Measurements from ENCODE around the gene NUP188. TPM values are rescaled to one million over a fixed set of nuclear protein-coding genes. Genes with fewer than 3 reads are reported as not detected.
A peak's percentile ranks its signal among the peaks of the same experiment; 100 is the strongest.
"Not testable (repeated sequence)": the region's sequence is repeated elsewhere in the genome, so short reads cannot be mapped to it uniquely, and the experiment has no call there.

Gene NUP188
- total RNA-seq, 1 donor from 2014 or later: 16.0 TPM

DNA sequence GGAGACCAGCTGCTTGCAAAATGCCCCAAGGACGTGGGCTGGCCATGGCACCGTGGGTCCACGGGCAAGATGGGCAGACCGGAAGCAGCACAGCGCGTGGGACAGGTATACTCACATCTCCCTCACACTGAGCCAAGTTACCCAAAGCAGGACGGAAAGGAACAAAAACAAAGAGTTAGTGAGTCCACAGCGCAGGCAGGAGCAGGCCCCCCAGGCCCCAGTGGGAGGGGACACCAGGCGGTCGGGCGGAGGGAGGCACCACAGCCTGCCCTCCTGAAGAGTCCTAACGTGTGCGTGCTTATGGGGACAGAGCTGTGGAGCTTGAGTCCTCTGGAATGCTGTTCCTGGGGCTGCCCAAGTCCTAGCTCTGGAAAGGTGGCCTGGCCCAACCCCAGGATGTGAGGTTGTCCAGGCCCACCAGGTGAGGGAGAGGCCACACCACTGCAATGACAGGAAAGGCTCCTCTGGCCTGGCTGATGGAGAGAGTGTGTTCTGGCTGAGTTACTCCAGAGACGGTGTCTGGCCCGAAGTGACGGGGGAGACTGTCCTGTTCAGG, 65.5 kb downstream of the NUP188 start:
- DNase-seq (ENCODE audit: missing footprints): no peak
- intact Hi-C loops (cut with DNase I): no loop called here
- ATAC-seq: no peak

DNA sequence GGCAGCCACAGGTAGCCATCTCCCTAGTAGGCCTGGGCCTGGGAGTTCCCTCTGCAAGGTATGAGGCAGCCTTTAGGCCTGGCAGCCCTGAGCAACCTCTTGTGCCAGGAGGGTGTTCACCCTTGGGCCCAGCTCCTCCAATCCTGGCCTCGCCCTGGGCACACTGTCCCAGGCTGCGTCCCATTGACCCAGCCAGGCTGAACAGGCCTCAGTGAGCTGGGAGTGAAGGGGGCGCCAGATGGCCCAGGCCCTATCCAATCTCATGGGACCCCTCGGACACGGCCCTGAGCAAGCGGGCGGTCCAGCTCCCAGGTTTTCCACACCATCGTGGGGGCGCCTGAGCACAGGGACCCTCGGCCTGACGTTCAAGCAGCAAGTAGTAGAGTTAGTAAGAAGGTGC, 66.2 kb downstream of the NUP188 start:
- intact Hi-C loops (cut with DNase I): no loop called here
- DNase-seq (ENCODE audit: missing footprints) (no peak), ATAC-seq (no peak)

DNA sequence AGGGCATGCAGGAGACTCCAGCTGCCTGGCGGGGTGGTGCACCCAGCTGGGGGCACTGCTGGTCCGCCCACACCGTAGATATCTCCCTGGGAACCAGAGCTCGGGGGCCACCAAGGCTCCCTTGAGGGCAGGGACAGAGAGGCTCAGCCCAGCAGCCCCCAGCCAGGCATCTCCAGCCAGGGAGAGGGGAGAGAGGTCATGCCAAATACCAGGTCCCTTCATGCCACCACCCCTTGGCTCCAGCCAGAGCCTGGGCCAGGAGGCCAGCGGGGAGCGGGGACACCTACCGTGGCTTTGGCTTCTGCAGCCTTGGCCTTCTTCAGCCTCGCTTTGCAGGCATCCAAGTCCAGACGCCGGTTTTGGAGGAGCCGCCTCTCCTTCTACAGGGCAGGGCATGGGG, 66.6 kb downstream of the NUP188 start:
- ATAC-seq: no peak
- no peak for DNase-seq (ENCODE audit: missing footprints)
- intact Hi-C loops (cut with DNase I): no loop called here

DNA sequence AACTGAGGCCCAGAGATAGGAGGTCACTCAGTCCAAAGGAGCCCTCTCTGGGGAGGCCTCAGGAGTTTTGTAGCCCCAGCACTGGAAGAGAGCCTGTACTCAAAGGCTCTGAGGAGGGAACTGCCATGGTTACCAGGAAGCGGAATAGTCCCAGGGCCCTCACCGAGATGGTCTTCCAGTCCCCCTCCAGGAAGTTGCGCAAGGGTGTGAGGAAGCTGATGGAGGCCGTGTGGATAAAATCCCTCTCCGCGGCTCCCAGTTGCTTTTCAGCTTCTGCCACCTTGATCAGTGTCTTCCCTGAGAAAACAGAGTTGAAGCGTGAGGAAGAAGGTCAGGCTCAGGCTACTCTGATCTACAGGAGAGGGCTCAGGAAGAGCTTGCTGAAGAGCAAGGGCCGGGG, 67.1 kb downstream of the NUP188 start:
- DNase-seq (ENCODE audit: missing footprints): no peak
- ATAC-seq: no peak
- intact Hi-C loops (cut with DNase I): no loop called here

DNA sequence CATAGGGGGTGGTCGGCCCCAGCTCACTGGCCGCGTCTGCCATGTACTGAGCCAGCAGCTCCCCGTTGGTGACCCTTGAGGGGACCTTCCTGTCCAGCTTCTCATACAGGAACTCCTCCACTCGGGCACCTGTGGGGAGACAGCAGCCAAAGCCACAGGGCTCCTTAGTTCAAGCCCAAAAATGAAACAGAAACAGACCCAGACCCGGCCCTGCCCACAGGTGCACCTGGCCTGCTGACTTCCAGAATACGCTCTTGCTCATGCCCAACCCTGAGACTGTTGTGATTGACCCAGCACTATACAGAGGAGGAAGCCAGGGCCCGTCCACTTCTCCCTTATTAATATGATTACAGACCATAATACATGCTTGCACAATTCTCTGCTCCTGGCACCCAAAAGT, 73.6 kb downstream of the NUP188 start:
- ATAC-seq (no peak), DNase-seq (ENCODE audit: missing footprints) (no peak)
- intact Hi-C loops (cut with DNase I): no loop called here

DNA sequence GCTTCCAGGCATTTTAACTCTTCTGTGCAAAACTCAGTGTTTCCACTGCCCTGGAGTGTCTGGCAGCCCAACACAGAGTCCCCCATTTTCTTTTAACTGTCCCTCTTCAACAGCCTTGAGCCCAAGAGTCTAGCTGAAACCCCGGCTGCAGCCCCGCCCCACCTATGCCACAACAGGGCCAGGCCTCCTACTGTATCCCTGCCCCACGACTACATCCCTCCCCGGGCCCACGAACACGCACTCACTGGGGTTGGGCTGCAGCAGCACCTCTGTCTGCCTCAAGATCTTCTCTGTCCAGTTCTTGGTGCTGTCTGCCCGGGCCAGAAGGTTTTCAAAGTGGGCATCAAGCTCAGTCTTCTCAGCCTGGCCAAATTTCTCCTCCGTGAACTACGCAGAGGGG, 74.5 kb downstream of the NUP188 start:
- ATAC-seq: no peak
- no peak for DNase-seq (ENCODE audit: missing footprints)
- intact Hi-C loops (cut with DNase I): no loop called here

DNA sequence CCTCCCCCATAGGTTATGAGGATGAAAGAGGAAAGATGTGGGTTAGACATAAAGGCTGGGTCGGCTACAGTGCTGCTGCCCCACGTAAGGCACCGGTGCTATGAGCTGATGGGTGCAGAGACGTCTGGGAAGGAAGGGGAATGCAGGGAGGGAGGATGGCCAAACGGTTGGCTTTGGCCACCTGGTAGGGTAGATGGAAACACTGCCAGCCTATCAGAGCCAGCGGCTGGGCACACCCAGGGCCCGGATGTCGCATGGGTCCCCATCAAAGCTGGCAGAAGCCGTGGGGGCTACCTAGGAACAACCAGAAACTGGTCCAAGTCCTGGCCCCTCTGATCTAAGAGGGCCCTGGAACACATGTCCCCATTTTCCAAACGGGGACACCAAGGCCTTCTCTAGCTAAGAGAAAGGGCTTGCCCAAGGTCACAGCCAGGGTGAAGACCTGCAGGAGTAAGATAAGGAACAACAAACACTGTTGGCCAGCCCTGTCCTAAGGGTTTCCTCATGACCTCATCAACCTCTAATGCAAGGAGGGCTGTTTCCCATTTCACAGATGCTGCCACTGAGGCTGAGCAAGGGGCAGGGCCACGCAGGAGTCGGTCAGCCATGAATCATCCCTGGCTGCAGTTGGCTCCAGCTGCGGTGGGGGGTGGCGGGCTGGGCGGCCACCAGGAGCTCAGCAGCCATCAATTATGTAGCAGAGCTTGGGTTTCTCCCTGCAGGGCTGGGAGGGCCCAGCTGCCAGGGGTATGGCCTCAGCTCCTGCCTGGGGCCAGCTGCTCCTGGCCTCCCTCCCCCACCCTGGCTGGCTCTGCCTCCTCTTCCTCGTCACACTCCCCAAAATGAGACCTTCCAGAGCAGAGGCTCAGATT, 75.8 kb downstream of the NUP188 start:
- intact Hi-C loops (cut with DNase I): no loop called here
- DNase-seq (ENCODE audit: missing footprints): no peak
- peak; percentile 3 for ATAC-seq

DNA sequence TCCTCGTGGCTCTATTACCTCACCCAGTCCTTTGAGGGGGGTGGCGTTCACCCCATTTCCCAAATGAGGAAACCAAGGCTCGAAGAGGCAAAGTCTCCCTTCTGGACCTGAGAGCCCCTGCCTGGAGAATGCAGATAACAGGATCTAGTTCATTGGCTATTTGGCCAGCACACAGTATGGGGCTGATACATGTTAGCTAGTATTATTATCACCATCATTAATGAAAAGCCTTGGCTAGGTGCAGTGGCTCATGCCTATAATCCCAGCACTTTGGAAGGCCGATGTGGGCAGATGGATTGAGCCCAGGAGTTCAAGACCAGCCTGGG, 76.4 kb downstream of the NUP188 start:
- no peak for DNase-seq (ENCODE audit: missing footprints)
- ATAC-seq: no peak
- intact Hi-C loops (cut with DNase I): no loop called here

DNA sequence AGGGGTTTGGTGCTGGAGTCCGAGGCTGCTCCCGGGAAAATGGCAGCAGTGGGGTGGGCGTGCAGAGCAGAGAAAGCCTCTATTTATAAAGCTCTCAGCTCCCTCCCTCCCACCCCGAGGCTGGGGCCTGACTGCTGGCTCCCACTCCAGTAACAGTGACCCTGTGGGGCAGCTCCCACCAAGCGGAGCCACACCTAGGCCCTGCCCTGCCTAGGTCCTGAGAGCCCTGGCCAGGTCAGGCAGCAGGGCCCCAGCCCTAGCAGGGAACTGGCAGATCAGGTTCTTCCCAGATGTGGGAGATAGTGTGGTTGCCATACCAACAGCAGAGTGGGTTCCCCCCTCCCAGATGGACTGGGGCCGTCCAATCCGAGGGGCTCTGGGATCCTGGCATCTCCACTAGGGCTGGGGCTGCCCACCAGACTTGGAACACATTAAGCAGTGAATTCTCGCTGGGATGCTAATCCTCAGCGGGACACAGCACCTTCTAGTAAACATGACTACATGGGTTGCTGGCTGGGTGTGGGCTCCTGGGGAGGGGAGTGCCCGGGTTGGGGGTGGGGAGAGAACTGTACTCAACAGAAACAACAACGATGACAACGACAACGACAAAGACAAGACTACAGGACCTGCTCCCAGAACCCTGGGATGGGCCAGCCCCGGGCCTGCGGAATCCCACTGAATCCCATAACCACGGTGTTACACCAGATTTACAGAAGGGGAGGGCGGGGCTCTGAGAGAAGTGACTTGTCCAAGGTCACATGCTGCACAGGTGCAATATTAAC, 79.1 kb downstream of the NUP188 start:
- no peak for DNase-seq (ENCODE audit: missing footprints)
- intact Hi-C loops (cut with DNase I): no loop called here
- ATAC-seq: no peak

DNA sequence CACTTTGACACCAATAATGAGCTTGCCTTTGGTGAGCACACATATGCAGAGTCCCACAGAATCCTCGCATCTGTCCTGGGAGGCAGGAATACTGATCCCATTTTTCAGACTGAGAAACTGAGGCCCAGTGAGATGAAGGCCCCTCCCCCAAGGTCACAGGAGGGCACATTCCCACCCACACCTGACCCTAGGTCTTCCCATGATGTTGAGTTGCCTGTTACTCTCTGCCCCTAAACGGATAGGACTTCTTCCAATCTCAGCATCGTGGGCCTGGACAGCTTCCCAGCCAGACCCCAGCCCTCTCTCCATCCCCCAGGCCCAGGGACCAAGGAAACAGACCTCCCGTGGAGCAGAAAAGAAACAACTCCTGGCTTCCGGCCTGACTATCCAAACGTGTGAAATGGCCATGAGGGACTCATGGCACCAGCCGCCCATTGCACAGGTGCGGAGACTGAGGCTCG, 79.8 kb downstream of the NUP188 start:
- ATAC-seq (no peak), DNase-seq (ENCODE audit: missing footprints) (no peak)
- intact Hi-C loops (cut with DNase I): no loop called here

DNA sequence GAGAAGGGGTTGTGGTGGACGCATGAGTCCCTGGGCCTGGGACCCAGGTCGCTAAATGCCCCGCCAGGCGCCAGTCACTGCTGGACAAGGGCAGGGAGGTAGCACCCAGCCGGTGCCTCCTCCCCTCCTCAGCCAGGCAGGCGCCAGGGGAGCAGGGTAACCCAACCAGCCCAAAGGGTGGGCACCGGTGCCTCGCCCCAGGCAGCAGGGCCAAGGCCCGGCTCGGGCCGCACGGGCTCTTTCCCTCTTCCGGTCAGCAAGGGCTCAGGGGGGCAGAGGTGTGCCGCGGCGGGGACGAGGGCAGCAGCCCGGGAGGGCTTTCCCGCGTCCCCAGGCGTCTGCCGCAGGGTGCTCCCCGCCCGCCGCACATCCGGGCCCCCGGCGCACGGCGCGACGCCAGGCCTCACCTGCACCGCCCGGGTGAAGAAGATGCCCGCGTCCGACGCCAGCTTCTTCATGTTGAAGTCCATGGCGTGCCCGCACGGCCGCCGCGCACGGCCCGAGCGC, 80.2 kb downstream of the NUP188 start:
- DNase-seq (ENCODE audit: missing footprints): peak; percentile 89
- intact Hi-C loops (cut with DNase I): no loop called here
- peak; percentile 4 for ATAC-seq

DNA sequence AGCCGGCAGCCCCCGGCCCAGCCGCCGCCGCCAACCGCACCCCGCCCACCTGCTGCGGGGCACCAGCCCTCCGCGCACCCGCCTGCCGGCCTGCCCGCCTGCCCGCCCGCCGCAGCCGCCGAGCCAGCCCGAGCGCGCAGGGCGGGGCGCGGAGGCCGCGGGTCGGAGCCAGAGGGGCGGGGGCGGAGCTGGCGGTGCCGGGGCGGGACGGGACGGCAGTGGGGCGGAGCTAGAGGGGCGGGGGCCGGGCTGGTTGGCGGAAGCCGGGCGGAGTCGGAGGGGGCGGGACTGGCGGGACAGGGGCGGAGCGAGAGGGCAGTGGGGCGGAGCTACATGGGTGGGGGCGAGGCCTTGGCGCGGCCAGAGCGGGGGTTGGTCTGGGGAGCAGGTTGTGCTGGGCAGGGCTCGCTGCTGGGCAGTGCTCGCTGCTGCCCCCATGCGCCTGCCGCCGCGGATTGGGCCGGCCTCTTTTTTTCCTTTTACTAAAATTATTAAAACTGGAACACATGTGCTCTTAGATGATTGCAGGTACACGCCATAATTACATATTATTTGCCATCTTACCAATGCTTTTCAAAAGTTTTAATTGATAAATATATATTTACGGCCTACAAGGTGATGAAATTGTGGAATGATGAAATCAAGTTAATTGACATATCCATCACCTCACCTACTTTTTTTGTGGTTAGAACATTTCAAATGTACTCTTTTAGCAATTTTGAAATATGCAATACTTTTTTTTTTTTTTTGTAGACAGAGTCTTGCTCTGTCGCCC, 80.9 kb downstream of the NUP188 start, which contains the start of gene SH3GLB2:
Gene SH3GLB2 (minus strand): TSS at position 140 of the 775 bp plus-strand sequence. CDS start 177 bp downstream, outside the sequence.
- intact Hi-C loops (cut with DNase I): no loop called here
- ATAC-seq (peak; percentile 99), DNase-seq (ENCODE audit: missing footprints) (peak; percentile 97)

DNA sequence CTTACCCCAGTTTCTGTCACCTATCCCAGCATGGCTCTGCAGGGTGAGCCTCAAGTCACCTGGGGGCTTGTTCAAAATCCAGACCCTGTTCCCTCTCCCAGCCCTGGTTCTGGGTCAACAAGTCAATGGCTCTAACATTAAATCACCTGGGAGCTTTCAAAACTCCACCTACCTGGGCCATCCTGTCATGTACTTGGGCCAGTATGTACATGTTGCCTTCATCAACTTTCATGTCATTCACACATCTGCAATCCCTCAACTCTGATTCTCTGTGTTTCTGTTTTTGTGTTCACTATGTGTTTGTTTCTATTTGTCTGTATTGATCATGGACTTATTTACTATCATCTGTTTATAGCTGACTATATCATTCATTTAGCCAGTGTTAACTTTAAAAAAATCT, 82.7 kb downstream of the NUP188 start:
- ATAC-seq (no peak), DNase-seq (ENCODE audit: missing footprints) (no peak)
- intact Hi-C loops (cut with DNase I): no loop called here

DNA sequence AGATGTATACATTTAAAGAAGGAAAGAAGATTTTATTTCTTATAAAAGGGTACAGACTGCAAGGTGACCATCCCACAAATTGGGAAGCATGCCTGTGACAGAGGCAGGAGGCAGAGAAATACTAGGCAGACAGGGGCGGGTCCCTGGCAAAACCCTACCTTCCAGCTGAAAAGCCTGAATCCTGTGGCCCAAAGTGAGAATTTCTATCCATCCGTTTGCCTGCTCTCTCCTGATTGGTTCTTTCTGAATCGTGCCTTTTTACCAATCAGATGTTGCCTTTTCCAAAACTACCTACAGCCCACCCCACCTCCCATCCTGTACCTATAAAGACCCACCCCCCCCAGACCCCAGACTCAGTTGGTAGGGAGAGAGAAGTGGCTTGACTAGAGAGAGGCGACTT, 84.0 kb downstream of the NUP188 start:
- intact Hi-C loops (cut with DNase I): no loop called here
- ATAC-seq (no peak), DNase-seq (ENCODE audit: missing footprints) (no peak)

DNA sequence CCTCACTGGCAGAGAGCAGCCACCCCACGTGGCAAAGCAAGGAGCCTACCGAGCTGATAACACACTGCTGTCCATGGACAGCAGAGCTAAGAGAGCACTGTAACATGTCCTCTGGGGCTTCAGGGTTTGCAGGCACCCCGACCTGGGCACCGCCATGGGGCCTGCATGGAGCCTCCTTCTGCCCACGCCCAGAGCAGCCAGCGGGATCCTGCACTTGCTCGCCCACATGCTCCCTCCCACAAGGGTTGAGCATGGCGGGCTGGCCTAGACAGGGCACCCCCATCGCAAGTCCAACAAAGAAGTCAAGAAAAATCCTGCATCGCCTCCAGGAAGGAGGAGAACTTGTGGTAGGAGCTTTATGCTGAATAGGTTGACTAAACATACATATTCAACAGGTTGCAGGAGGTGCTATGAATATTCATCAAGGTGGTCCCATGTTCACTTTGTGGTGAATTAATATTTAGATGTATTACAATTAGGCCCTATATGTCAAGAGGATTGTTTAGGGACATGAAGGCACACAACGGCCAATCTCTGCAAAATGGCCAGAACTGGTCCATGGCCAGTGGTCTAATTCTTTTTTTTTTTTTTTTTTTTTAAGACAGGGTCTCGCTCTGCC, 85.2 kb downstream of the NUP188 start:
- intact Hi-C loops (cut with DNase I): no loop called here
- ATAC-seq: no peak
- DNase-seq (ENCODE audit: missing footprints): no peak

DNA sequence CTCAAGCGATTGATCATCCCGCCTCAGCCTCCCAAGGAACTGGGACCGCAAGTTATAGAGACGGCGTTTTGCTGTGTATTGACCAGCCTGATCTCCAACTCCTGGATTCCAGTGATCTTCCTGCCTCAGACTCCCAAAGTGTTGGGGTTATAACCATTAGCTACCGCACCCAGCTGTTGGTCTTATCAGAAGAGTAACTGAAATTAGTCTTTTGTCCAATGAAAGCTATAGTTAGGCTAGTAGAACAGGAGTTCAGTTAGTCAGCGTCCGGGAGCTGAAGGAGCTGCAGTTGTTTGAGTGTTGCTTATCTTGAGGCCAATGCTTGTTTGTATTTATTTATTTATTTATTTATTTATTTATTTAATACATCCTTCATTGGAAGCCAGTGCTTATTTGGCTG, 85.7 kb downstream of the NUP188 start:
- no peak for DNase-seq (ENCODE audit: missing footprints)
- intact Hi-C loops (cut with DNase I): no loop called here
- no peak for ATAC-seq

DNA sequence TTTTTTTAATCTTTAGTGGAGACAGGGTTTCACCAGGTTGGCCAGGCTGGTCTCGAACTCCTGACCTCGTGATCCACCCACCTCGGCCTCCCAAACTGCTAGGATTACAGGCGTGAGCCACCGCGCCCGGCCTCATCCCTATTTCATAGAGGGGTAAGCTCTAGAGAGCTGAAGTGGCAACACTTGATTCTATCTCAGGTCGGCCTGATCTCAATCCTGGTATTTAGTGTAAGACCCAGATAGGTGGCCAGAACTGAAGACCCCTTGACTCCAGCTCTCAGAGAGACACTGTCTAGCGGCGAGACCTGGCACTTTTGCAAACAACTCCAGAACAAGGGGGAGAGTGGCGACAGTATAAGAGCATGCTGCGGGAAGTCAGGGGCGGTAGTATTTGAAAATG, 88.3 kb downstream of the NUP188 start:
- DNase-seq (ENCODE audit: missing footprints); intact Hi-C loops (cut with DNase I): not testable (repeated sequence)
- peak; percentile 2 for ATAC-seq

DNA sequence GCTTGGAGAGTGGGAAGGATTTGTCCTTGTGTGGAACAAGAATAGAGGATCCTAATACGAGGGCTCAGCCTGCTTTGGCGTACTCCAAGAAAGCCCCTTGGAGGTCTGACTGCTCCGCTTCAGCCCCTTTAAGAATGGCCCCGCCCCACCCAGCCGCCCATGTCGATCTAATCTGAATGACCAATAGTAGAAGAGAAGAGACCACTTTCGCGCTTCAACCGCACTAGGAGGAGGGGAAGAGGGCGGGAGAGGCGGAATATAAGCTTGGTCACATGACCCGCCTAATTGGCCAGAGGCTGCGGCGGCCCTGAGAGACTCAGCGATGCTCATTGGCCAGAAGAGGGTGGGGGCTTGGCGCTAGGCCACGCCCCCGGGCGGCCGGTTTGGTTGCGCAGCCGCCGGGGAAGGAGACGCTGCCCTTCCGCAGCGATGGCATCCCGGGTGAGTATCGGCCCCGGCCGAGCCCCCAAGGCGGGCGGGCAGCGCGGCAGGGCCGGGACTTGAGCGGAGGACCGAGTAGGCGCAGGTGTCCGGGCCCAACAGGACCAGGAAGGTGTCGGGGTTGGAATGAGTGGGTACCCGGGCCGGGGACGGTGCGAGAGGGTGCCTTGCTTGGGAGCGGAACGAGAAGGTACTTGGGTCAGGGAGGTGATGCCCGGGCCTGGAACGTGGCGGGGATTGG, 88.9 kb downstream of the NUP188 start, which contains the start of gene MIGA2:
Gene MIGA2 (plus strand): TSS at position 386 of the 682 bp plus-strand sequence. CDS start 3,969 bp downstream, outside the sequence.
- intact Hi-C loops (cut with DNase I): no loop called here
- DNase-seq (ENCODE audit: missing footprints): peak; percentile 99
- ATAC-seq: peak; percentile 96
